Activated naive CD4-positive, alpha-beta T cell treated with anti-CD3 and anti-CD28 coated beads for 36 hours (primary cell): ENCODE results near the gene KCP. TPM values are rescaled to one million over a fixed set of nuclear protein-coding genes. Genes with fewer than 3 reads are reported as not detected.

ENCODE experiments used
- CTCF ChIA-PET: fragments of 350-600 bp; sonication (Branson Sonifier 250); formaldehyde crosslinking; loops from one replicate; lab custom pipeline; 2021; ENCODE audit warnings: antibody characterized with exemption; lab: Charles Lee
- DNase-seq: peaks from one replicate; pipeline ENCODE4 v3.0.0-alpha.2; 2020
- H3K27ac Mint-ChIP-seq: one replicate; pipeline ENCODE4 v1.8.0; 2021; ENCODE audit warnings: mild to moderate bottlenecking, mixed read lengths
- H3K27me3 Mint-ChIP-seq: one replicate; pipeline ENCODE4 v1.8.0; 2021; ENCODE audit warnings: low read depth, mixed read lengths
- H3K36me3 Mint-ChIP-seq: one replicate; pipeline ENCODE4 v1.8.0; 2021; ENCODE audit warnings: low read depth, mixed read lengths
- H3K4me1 Mint-ChIP-seq: one replicate; pipeline ENCODE4 v1.8.0; 2021; ENCODE audit warnings: low read depth, mixed read lengths
- H3K4me3 Mint-ChIP-seq: one replicate; pipeline ENCODE4 v1.8.0; 2021; ENCODE audit warnings: mild to moderate bottlenecking, moderate library complexity, mixed read lengths
- H3K9me3 Mint-ChIP-seq: one replicate; pipeline ENCODE4 v1.8.0; 2021; ENCODE audit warnings: mixed read lengths
- intact Hi-C: fragments of 100-400 bp; cut with micrococcal nuclease; formaldehyde crosslinking; loops from one replicate; pipeline ENCODE4 v1.15.1; 2023
- total RNA-seq, 2 experiments: library from RNA; stranded (reverse); gene quantifications; one replicate each; pipeline ENCODE4 v1.2.3, GENCODE V29; 2021

KCP gene
- total RNA-seq, 2 experiments from 2014 or later: not detected

DNA sequence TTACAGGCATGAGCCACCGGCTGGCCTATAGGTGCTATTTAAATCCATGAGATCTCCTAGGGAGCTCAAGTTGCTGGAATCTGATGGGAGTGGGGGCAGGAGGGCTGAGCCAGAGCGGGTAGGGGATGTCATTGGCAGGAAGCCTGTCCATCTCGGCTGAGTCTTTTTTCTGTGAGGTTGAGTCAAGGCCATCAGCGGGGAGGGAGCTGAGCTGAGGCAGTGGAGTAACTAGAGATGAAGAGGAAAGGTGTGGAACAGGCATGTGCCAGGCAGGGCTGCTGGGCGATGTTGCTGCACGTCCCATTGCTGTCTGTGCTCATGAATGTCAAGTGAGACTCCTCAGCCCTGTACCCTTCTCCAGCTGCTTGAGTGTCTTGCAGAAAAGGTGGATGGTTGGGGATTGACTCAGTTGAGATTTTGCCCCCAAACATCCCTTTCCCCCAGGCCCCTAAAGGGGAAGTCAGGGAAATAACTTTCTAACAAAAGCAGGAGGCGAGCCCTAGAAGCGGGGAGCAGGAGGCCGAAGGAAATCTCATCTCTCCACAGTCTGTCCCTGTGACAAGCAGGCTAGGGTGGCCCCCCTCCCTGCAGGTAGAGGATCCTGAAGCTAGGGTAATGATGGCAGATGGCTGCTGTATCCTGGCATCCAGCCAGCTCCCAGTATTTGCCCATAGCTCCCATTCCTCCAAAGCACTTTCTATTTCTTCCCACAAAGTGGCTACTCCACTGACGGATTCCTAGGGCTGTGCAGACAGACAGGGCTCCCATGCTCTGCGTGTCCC, 42.5 kb downstream of the KCP start:
- DNase-seq: no peak
- Mint-ChIP-seq H3K9me3 (no peaks in the 10 kb centered on the region), H3K27me3 (peaks cover 9% of the 10 kb centered on the region), H3K4me3 (no peak overlapping the region), H3K4me1 (peaks cover 14% of the 10 kb centered on the region), H3K27ac (no peak overlapping the region), H3K36me3 (peaks cover 3% of the 10 kb centered on the region)
- CTCF ChIA-PET: interaction anchor here (1.2 to 3.2 kb wide), 2 partner anchors 16 to 224 kb away, joined by 3 to 12 read pairs; no protein-coding TSS in a partner anchor
- intact Hi-C loops: no loop called here

DNA sequence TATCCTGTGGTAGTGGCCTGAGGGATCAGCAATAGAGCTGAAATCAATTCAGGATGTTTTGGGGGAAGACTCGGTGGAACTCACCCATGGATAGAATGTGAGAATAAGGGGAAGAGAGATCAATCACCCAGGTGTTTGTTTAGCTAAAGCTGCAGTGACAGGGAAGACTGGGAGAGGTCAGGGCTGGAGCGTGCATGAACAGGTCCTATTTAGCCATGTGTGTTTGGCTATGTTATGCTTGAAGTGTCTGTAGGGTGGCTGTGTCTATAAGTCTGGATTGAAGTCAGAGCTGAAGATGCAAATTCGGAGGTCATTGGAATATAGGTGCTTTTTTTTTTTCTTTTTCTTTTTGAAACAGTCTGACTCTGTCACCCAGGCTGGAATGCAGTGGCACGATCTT, 43.3 kb downstream of the KCP start:
- Mint-ChIP-seq H3K9me3 (no peaks in the 10 kb centered on the region), H3K4me1 (peaks cover 17% of the 10 kb centered on the region), H3K27ac (no peak overlapping the region), H3K4me3 (no peak overlapping the region), H3K27me3 (peaks cover 9% of the 10 kb centered on the region), H3K36me3 (peaks cover 3% of the 10 kb centered on the region)
- intact Hi-C loops: no loop called here
- CTCF ChIA-PET: interaction anchor here (1.2 to 3.2 kb wide), 2 partner anchors 16 to 224 kb away, joined by 3 to 12 read pairs; no protein-coding TSS in a partner anchor
- no peak for DNase-seq

DNA sequence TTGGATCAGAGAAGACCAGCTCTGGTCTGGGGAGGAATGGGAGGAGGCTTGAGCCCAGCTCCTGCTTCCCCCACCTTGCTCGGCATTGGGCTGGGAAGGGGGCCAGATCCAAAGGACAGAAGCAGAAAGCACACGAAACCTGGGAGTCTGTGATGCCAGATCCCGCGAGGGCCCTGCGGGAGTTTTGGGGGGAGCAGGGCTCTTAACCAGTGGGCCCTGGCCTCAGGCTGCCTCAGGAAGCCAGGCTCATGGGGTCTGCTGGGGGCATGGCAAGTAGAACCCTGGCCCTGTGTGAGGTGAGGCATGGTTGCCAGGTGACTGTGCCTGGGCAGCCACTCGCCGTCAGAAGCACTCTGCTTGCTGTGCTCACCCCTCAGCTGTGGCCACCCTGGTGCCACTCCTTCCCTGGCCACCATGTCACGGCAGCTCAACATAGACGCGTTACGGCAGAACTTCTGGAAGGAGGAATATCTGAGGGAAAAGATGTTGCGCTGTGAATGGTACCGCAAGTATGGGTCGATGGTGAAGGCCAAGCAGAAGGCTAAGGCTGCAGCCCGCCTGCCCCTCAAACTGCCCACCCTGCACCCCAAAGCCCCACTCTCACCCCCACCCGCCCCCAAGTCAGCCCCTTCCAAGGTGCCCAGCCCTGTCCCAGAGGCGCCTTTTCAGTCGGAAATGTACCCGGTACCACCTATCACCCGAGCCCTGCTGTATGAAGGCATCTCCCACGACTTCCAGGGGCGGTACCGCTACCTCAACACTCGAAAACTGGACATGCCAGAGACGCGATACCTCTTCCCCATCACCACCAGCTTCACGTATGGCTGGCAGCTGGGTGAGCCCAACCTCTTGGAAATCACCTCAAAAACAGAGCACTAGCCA, 44.3 kb downstream of the KCP start:
- H3K4me3 Mint-ChIP-seq: no peak overlapping the region
- peaks cover 9% of the 10 kb centered on the region for H3K27me3 Mint-ChIP-seq
- intact Hi-C loops: no loop called here
- CTCF ChIA-PET: interaction anchor here (3.2 kb wide), 1 partner anchor 17 kb away, joined by 12 read pairs; no protein-coding TSS in a partner anchor
- DNase-seq: no peak
- no peak overlapping the region for H3K27ac Mint-ChIP-seq
- H3K9me3 Mint-ChIP-seq: no peaks in the 10 kb centered on the region
- peaks cover 20% of the 10 kb centered on the region for H3K4me1 Mint-ChIP-seq
- H3K36me3 Mint-ChIP-seq: peaks cover 3% of the 10 kb centered on the region

GRCh38 chr7:128865303-128865702, 45.2 kb downstream of the KCP start:
- Mint-ChIP-seq H3K27me3 (peaks cover 2% of the 10 kb centered on the region), H3K4me3 (no peak overlapping the region), H3K27ac (no peak overlapping the region), H3K36me3 (peaks cover 3% of the 10 kb centered on the region), H3K4me1 (peaks cover 19% of the 10 kb centered on the region), H3K9me3 (no peaks in the 10 kb centered on the region)
- DNase-seq: no peak
- intact Hi-C loops: no loop called here
- CTCF ChIA-PET: no interaction called here

DNA sequence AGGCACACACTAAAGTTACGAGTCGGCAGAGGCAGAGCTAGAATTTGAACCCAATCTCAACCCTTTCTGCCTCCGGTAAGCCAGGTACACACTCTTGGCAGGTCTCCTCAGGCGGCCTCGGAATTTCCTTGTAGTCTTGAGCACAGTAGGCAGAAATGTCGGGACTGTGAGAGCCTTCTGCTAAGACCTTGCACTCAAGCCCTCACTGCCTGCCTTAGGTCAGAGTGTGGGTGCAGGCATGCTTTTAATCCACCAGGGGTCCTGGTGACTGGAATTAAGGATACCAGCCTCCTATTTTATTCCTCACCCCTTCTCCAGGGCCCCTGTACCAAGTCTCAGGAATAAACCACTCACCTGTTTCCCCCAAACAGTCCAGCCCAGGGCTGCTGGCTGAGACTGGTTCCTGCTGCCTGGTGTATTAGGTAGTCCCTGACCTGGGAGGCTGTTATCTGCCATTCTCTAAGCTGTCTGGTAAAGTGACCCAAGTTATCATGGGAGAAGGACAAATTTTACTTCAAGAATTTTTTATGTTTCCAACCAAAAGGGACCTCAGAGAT, 47.0 kb downstream of the KCP start:
- Mint-ChIP-seq H3K36me3 (peaks cover 3% of the 10 kb centered on the region), H3K27ac (peak overlapping the region; percentile 84), H3K9me3 (no peaks in the 10 kb centered on the region), H3K4me3 (peak overlapping the region; percentile 91), H3K27me3 (no peaks in the 10 kb centered on the region), H3K4me1 (peaks cover 15% of the 10 kb centered on the region)
- CTCF ChIA-PET: interaction anchor here (0.6 to 4.0 kb wide), 12 partner anchors 17 to 387 kb away, joined by 3 to 25 read pairs (median 3); no protein-coding TSS in a partner anchor
- DNase-seq: peak; percentile 63
- intact Hi-C loops: loop anchor here (1.0 to 2.0 kb wide), 3 partner anchors 20 to 457 kb away; partner anchors contain the start of gene METTL2B

- intact Hi-C loops: loop anchor here (1.0 to 2.0 kb wide), 10 partner anchors 7 to 456 kb away; partner anchors contain the start of genes CALU, CCDC136, HILPDA and METTL2B
- H3K9me3 Mint-ChIP-seq: no peaks in the 10 kb centered on the region
- H3K27me3 Mint-ChIP-seq: no peaks in the 10 kb centered on the region
- CTCF ChIA-PET: interaction anchor here (0.6 to 4.0 kb wide), 15 partner anchors 8 to 229 kb away, joined by 3 to 25 read pairs (median 3); no protein-coding TSS in a partner anchor
- DNase-seq: peak; percentile 99
- peak within 1 kb of the TSS; percentile 84 for H3K27ac Mint-ChIP-seq
- peak within 1 kb of the TSS; percentile 91 for H3K4me3 Mint-ChIP-seq
- peaks cover 15% of the 10 kb centered on the region for H3K4me1 Mint-ChIP-seq
- peaks cover 3% of the 10 kb centered on the region for H3K36me3 Mint-ChIP-seq
Observed at GRCh38 chr7:128862571-128863432, 47.7 kb downstream of the KCP start, which contains the start of gene ATP6V1F. Gene ATP6V1F, plus strand, starts transcription at chr7:128862856. Its CDS starts 49 bp downstream, at chr7:128862905.

GRCh38 chr7:128861957-128862570, 48.4 kb downstream of the KCP start:
- Mint-ChIP-seq H3K4me1 (peaks cover 15% of the 10 kb centered on the region), H3K36me3 (peaks cover 3% of the 10 kb centered on the region), H3K27ac (peak overlapping the region; percentile 84), H3K4me3 (peak overlapping the region; percentile 91), H3K27me3 (no peaks in the 10 kb centered on the region), H3K9me3 (no peaks in the 10 kb centered on the region)
- DNase-seq: no peak
- intact Hi-C loops: loop anchor here (1.0 to 2.0 kb wide), 8 partner anchors 8 to 455 kb away; partner anchors contain the start of genes CALU, CCDC136, HILPDA and TNPO3
- CTCF ChIA-PET: interaction anchor here (0.7 to 4.0 kb wide), 11 partner anchors 8 to 229 kb away, joined by 3 to 25 read pairs (median 3); no protein-coding TSS in a partner anchor

DNA sequence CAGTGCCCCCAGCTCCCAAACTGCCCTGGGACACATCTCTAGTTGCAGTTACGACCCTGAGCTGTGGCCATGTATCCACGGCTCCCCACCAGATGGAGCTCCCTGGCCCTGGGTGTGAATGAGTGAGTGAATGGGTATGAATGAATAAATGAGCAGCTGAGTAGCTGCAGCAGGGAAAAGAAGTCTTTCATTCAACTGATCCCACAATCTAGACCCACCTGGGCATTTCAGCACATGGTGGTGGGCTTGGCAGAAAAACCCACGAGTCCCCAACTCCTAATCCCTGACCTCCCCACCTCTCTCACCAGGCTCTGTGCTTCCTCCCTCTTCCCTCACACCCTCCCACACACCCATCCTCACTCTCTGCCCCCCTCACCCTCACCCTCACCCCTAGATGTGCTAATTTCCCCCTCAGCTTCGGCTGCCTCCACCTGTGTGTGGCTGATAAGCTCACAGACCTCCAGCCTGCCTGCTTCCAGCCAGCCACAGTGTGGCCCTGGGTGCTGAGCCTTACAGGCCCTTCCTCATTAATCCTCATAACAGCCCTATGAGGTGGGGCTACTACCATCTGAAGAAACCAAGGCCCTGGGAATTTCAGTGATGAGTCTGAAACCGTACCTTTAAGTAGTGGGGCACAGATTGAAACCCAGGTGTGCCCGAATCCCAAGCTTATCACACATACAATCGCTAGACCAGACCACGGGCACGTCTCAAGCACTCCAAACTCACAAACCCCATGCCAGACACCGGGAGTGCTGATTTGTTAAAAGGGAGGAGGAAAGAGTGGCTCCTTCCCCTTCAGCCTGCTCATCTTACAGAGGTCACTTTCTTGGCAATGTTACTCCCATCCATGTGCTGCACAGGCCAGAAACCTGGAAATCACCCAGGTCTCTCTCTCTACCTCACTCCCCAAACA, 50.1 kb downstream of the KCP start:
- Mint-ChIP-seq H3K4me3 (no peak overlapping the region), H3K27me3 (no peaks in the 10 kb centered on the region), H3K4me1 (peaks cover 13% of the 10 kb centered on the region), H3K27ac (no peak overlapping the region), H3K36me3 (peaks cover under 1% of the 10 kb centered on the region), H3K9me3 (no peaks in the 10 kb centered on the region)
- intact Hi-C loops: no loop called here
- DNase-seq: no peak
- CTCF ChIA-PET: interaction anchor here (0.6 to 2.2 kb wide), 5 partner anchors 20 to 58 kb away, joined by 3 to 14 read pairs (median 3); no protein-coding TSS in a partner anchor

GRCh38 chr7:128859232-128860157, 51.0 kb downstream of the KCP start:
- DNase-seq: no peak
- H3K4me3 Mint-ChIP-seq: no peak overlapping the region
- H3K27me3 Mint-ChIP-seq: no peaks in the 10 kb centered on the region
- no peaks in the 10 kb centered on the region for H3K36me3 Mint-ChIP-seq
- intact Hi-C loops: no loop called here
- CTCF ChIA-PET: interaction anchor here (0.5 to 2.2 kb wide), 5 partner anchors 21 to 159 kb away, joined by 3 to 14 read pairs (median 3); no protein-coding TSS in a partner anchor
- H3K4me1 Mint-ChIP-seq: peaks cover 10% of the 10 kb centered on the region
- no peak overlapping the region for H3K27ac Mint-ChIP-seq
- no peaks in the 10 kb centered on the region for H3K9me3 Mint-ChIP-seq
